Ovary (tissue), 9 donors: ENCODE results near the gene ATXN1. TPM values are rescaled to one million over a fixed set of nuclear protein-coding genes. Genes with fewer than 3 reads are reported as not detected.

Source experiments
- DNase-seq, 5 donors: peaks; one replicate each; pipeline ENCODE4 v3.0.0-alpha.2; 2019 to 2020
- H3K27ac ChIP-seq, 2 donors: fragments of 200-600 bp; one replicate each; pipeline versions ENCODE4 v1.5.1 to v1.8.0; 2019 to 2022
- H3K27me3 ChIP-seq: fragments of 200-600 bp; one replicate; pipeline ENCODE4 v1.8.0; 2022
- H3K36me3 ChIP-seq: fragments of 200-600 bp; sonication (generic); one replicate; pipeline ENCODE4 v1.5.1; 2019
- H3K4me1 ChIP-seq: one replicate; pipeline ENCODE4 v1.8.1; 2013; ENCODE audit warnings: mild to moderate bottlenecking, moderate library complexity; ENCODE audit not compliant: insufficient read depth
- H3K4me3 ChIP-seq: fragments of 200-600 bp; sonication (generic); one replicate; pipeline ENCODE4 v1.5.1; 2017
- H3K9me3 ChIP-seq, 2 donors: fragments of 200-600 bp in 1 of 2; sonication (generic) in 1 of 2; one replicate each; pipeline versions ENCODE4 v1.5.1 to v1.8.1; 2013 to 2019; ENCODE audit warnings: mild to moderate bottlenecking in 1 of 2, moderate library complexity in 1 of 2
- EP300 ChIP-seq: sonication (generic); formaldehyde crosslinking; IDR thresholded peaks from one replicate; pipeline ENCODE4 v1.6.1; 2017; ENCODE audit warnings: antibody characterized with exemption
- POLR2A ChIP-seq: fragments of 450-650 bp; IDR thresholded peaks from one replicate; pipeline ENCODE4 v1.6.1; 2017; ENCODE audit warnings: antibody characterized with exemption, mild to moderate bottlenecking, moderate library complexity
- WGBS, 3 donors: extraction: QIAGEN DNeasy Blood & Tissue Kit in 1 of 3; methylation state at CpG; one replicate each; pipeline versions ENCODE4 v1.1.5 to v1.1.7; 2013 to 2017; 5-methylcytosine and 5-hydroxymethylcytosine counted together
- intact Hi-C, 4 donors: fragments of 100-400 bp; cut with DNase I; formaldehyde crosslinking; loops; one replicate each; pipeline versions ENCODE4 v1.11.0 to v1.15.1; 2022 to 2023
- polyA plus RNA-seq, 2 donors: library from polyadenylated mRNA; stranded (reverse); fragments of 200-250 nt in 1 of 2; fragments of 350-450 nt in 1 of 2; fragmentation: Illumina TruSeq in 1 of 2; extraction: RNeasy Lipid Tissue Mini Kit (QIAGEN cat#74804) in 1 of 2; gene quantifications; one replicate each; pipeline ENCODE4 v1.2.3, GENCODE V29; 2013 to 2014
- total RNA-seq, 7 donors: library from RNA; depleted of rRNA in 2 of 7; stranded (reverse); fragments of >200 nt in 2 of 7; fragmentation: NEBNext Ultra II Directional in 3 of 7; extraction: Animal tissue kit (Norgen Biotek cat#: 25700) in 3 of 7; gene quantifications; one replicate each; pipeline versions ENCODE4 v1.1.0 to v1.2.4, GENCODE V29; 2016 to 2023
- TF ChIP-seq, protein P1 (sequence below), 3 donors: fragments of 450-650 bp in 2 of 3; fragments of 200-600 bp in 1 of 3; IDR thresholded peaks; one replicate each; pipeline versions ENCODE4 v1.5.1 to v1.8.0; 2016 to 2022; ENCODE audit warnings: antibody characterized with exemption in 3 of 3, mild to moderate bottlenecking in 1 of 3
- donor health status: DM: no; HTN: no; CAD: no; lungs with moderate emphysema.
- donor health status: DM: no; HTN: no; CAD: no.
- donor health status: Bipolar disorder and iron deficiency.
- donor health status: DM: yes; HTN: yes; CAD: no.
- donor health status: DM: no; HTN: no; CAD: no.
- donor health status: DM: yes; HTN: yes; CAD: no.

Gene ATXN1
- total and polyA plus RNA-seq, 9 donors = 7.3 to 38.2 (median 30.4) TPM

GRCh38 chr6:16473184-16473907 is 287.9 kb downstream of the ATXN1 start:
- Histone ChIP-seq H3K27ac (no peak overlapping the region), H3K4me1 (peaks cover 4% of the 10 kb centered on the region), H3K27me3 (no peaks in the 10 kb centered on the region), H3K36me3 (no peaks in the 10 kb centered on the region), H3K4me3 (no peak overlapping the region), H3K9me3 (no peaks in the 10 kb centered on the region)
- 86 to 89% (median 88%) methylated on average over 10 of the region's 10 CpGs for WGBS, 3 donors
- intact Hi-C loops = no loop called here
- DNase-seq = no peak
- TF ChIP-seq, protein P1, sequence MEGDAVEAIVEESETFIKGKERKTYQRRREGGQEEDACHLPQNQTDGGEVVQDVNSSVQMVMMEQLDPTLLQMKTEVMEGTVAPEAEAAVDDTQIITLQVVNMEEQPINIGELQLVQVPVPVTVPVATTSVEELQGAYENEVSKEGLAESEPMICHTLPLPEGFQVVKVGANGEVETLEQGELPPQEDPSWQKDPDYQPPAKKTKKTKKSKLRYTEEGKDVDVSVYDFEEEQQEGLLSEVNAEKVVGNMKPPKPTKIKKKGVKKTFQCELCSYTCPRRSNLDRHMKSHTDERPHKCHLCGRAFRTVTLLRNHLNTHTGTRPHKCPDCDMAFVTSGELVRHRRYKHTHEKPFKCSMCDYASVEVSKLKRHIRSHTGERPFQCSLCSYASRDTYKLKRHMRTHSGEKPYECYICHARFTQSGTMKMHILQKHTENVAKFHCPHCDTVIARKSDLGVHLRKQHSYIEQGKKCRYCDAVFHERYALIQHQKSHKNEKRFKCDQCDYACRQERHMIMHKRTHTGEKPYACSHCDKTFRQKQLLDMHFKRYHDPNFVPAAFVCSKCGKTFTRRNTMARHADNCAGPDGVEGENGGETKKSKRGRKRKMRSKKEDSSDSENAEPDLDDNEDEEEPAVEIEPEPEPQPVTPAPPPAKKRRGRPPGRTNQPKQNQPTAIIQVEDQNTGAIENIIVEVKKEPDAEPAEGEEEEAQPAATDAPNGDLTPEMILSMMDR (IDR thresholded peaks at IDR 0.05) = no peak
- TF ChIP-seq EP300 = no peak
- TF ChIP-seq POLR2A = no peak

DNA sequence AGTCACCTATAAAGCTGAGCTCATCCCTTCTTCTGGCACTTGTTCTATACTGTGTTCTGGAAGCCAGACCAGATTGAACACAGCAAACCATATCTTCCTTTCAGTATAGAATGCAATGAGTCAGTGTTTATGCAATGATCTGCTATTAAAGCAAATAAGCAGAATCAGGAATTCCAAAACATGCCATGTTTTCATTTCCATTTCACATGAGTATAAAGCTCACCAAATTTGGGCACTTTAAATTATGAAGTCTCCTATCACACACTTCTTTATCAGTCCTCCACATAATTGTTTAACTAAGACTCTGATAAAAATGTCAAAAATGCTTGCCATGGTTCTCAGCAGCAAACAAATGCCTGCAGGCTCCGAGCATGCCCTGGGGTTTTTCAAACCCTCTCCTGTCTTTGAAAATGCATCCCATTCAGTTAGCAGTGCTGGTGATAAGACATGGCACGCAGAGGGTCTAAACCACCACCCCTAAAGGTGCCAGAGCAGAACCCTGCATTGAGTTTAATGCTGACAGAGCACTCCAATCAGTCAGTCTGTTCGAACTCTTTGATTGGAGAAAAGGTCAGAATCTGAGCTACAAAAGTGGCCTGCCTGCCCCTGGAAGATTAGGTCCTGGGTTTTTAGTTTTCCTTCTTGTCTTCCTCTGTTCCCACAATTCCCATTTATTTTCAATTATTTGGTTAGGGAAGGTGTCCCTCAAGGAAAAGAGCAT is 288.8 kb downstream of the ATXN1 start:
- no peaks in the 10 kb centered on the region for H3K9me3 ChIP-seq
- 19 to 49% (median 37%) methylated on average over 3 of the region's 3 CpGs for WGBS, 3 donors
- no peak for DNase-seq
- no peak overlapping the region for H3K27ac ChIP-seq
- no peak overlapping the region for H3K4me3 ChIP-seq
- H3K4me1 ChIP-seq = peaks cover 4% of the 10 kb centered on the region
- intact Hi-C loops = no loop called here
- H3K36me3 ChIP-seq = no peaks in the 10 kb centered on the region
- H3K27me3 ChIP-seq = no peaks in the 10 kb centered on the region
- no peak for TF ChIP-seq POLR2A
- TF ChIP-seq, protein P1 (IDR thresholded peaks at IDR 0.05) = no peak
- no peak for TF ChIP-seq EP300

- intact Hi-C loops = no loop called here
- H3K36me3 ChIP-seq = no peaks in the 10 kb centered on the region
- no peak overlapping the region for H3K27ac ChIP-seq
- 84 to 92% (median 88%) methylated on average over 3 of the region's 3 CpGs for WGBS, 3 donors
- H3K4me3 ChIP-seq = no peak overlapping the region
- H3K4me1 ChIP-seq = peaks cover 4% of the 10 kb centered on the region
- TF ChIP-seq, protein P1 (IDR thresholded peaks at IDR 0.05) = no peak
- TF ChIP-seq POLR2A (no peak), EP300 (no peak)
- no peaks in the 10 kb centered on the region for H3K27me3 ChIP-seq
- H3K9me3 ChIP-seq = no peaks in the 10 kb centered on the region
- DNase-seq = no peak
These were observed 289.4 kb downstream of the ATXN1 start for GRCh38 chr6:16471910-16472297.

DNA sequence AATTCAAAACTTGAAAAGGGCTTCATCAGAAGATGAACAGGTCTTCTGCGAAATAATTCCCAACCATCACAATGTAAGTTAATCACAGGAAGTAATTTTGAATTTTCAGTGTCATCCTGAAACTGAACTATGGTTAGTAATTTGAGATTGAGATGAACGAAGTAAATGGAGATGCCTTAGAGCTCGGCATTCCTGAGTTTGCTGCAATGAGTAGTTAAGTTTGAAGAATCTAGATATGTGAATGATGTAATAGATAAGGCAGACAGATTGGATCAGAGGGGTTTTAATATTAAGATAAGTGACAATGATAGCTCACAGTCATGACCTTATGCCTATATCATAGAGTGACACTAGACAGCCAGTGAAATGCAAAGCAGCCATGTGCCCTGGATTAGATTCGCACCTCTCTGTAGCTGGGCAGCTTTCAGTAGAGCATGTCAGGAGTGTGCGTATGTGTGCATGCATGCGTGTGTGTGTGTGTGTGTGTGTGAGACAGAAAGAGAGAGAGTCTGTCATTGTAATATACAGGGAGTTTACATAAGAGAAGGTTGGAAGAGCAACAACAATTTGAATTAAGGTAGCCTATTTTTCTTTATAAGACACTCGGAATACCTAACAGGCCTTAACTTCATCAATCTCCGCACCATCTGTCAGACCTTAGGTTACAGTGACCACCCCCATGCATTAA is 289.9 kb downstream of the ATXN1 start:
- intact Hi-C loops = no loop called here
- no peaks in the 10 kb centered on the region for H3K9me3 ChIP-seq
- H3K4me1 ChIP-seq = peaks cover 4% of the 10 kb centered on the region
- WGBS, 3 donors = 76 to 80% (median 78%) methylated on average over 8 of the region's 8 CpGs
- H3K36me3 ChIP-seq = no peaks in the 10 kb centered on the region
- H3K27me3 ChIP-seq = no peaks in the 10 kb centered on the region
- H3K4me3 ChIP-seq = no peak overlapping the region
- TF ChIP-seq, protein P1 (IDR thresholded peaks at IDR 0.05) = no peak
- TF ChIP-seq EP300 = no peak
- no peak for TF ChIP-seq POLR2A
- no peak overlapping the region for H3K27ac ChIP-seq
- DNase-seq = no peak
